Mammary epithelial cell (primary cell): Measurements from ENCODE around the gene DYRK1A.

Experiments
- CTCF ChIP-seq, 2 donors: IDR thresholded peaks in 1 of 2; conservative IDR thresholded peaks in 1 of 2; 2 replicates each; pipeline ENCODE4 v1.5.1; 2011 to 2012; ENCODE audit warnings: inconsistent platforms in 2 of 2, low read length in 2 of 2, mild to moderate bottlenecking in 2 of 2, control low read depth in 1 of 2, low read depth in 1 of 2; ENCODE audit not compliant: insufficient read depth in 1 of 2; ENCODE audit errors: extremely low read depth in 1 of 2
- EZH2 ChIP-seq: IDR thresholded peaks from 2 replicates; pipeline ENCODE4 v1.6.1; 2012; ENCODE audit warnings: low read length, inconsistent platforms, borderline replicate concordance

GRCh38 chr21:37551993-37552355, 185.4 kb downstream of the DYRK1A start:
- no peak for TF ChIP-seq CTCF (conservative IDR thresholded peaks at IDR 0.05 in 1 of 2, IDR thresholded peaks at IDR 0.05 in 1 of 2; ENCODE audit: extremely low read depth in 1 of 2, insufficient read depth in 1 of 2, low read depth in 1 of 2, low read length in 2 of 2)
- no peak for TF ChIP-seq EZH2
